WI38 (cell line): Measurements from ENCODE around the gene RNF208.

Source experiments
- H3K4me3 ChIP-seq: 2 replicates; pipeline ENCODE4 v1.5.1; 2011; ENCODE audit warnings: low read depth, mild to moderate bottlenecking, control low read depth, low read length
- CTCF ChIP-seq: IDR thresholded peaks from 2 replicates; pipeline ENCODE4 v1.5.1; 2012; ENCODE audit warnings: low read depth, mild to moderate bottlenecking, control low read depth, low read length

The RNF208 gene

GRCh38 chr9:137252555-137253506, 30.8 kb upstream of the RNF208 start:
- no peak for TF ChIP-seq CTCF
- H3K4me3 ChIP-seq: no peak overlapping the region

- no peak overlapping the region for H3K4me3 ChIP-seq
- TF ChIP-seq CTCF: no peak
These were observed 29.6 kb upstream of the RNF208 start for GRCh38 chr9:137251490-137252268.

- no peak within 1 kb of the TSS for H3K4me3 ChIP-seq
- TF ChIP-seq CTCF: no peak
These were observed 29.1 kb upstream of the RNF208 start, which contains the start of gene STPG3 for GRCh38 chr9:137251194-137251461. Gene STPG3, plus strand, starts transcription at chr9:137251286. Its CDS starts 1 bp downstream, at chr9:137251287.

- H3K4me3 ChIP-seq: no peak overlapping the region
- TF ChIP-seq CTCF: no peak
These were observed 28.5 kb upstream of the RNF208 start for GRCh38 chr9:137250329-137251193.

- no peak for TF ChIP-seq CTCF
- H3K4me3 ChIP-seq: no peak overlapping the region
These were observed 25.8 kb upstream of the RNF208 start for GRCh38 chr9:137247916-137248175.

- H3K4me3 ChIP-seq: no peak overlapping the region
- TF ChIP-seq CTCF: no peak
These were observed 25.3 kb upstream of the RNF208 start for GRCh38 chr9:137247135-137247915.
